K562 (cell line): ENCODE results near the gene GNG3. TPM values are rescaled to one million over a fixed set of nuclear protein-coding genes. Genes with fewer than 3 reads are reported as not detected.

Experiments used
- ATF4 ChIP-seq: fragments of 450-650 bp; formaldehyde crosslinking; IDR thresholded peaks from 2 replicates; pipeline ENCODE4 v1.4.0; 2022; ENCODE audit warnings: mild to moderate bottlenecking, moderate library complexity
- BRF2 ChIP-seq: IDR thresholded peaks from 3 replicates; pipeline ENCODE4 v1.6.1; 2011; ENCODE audit warnings: borderline replicate concordance, mild to moderate bottlenecking; ENCODE audit not compliant: insufficient read length, insufficient read depth
- CTBP1 ChIP-seq: fragments of 450-650 bp; IDR thresholded peaks from 2 replicates; pipeline ENCODE4 v1.6.1; 2016; ENCODE audit warnings: borderline replicate concordance
- CXXC5 ChIP-seq: fragments of 250-450 bp; sonication (Bioruptor Pico); IDR thresholded peaks from 2 replicates; pipeline ENCODE4 v1.8.0; 2022; ENCODE audit warnings: inconsistent platforms, mild to moderate bottlenecking, moderate library complexity
- GABPA ChIP-seq: fragments of 200-800 bp; sonication (Bioruptor generic); conservative IDR thresholded peaks from 2 replicates; pipeline ENCODE4 v1.6.1; 2016; ENCODE audit warnings: low read depth, missing genetic modification characterization, missing compliant biosample characterization
- GTF2A2 ChIP-seq: IDR thresholded peaks from 2 replicates; pipeline ENCODE4 v1.6.1; 2016; ENCODE audit warnings: mild to moderate bottlenecking, missing genetic modification characterization, missing compliant biosample characterization
- HNRNPL ChIP-seq: fragments of 200-400 bp; formaldehyde crosslinking; IDR thresholded peaks from 2 replicates; pipeline ENCODE4 v1.6.1; 2017; ENCODE audit warnings: low read depth, mild to moderate bottlenecking, low read length
- HOXB6 ChIP-seq: fragments of 250-450 bp; sonication (Bioruptor Pico); IDR thresholded peaks from 2 replicates; pipeline ENCODE4 v1.5.1; 2022; ENCODE audit warnings: mild to moderate bottlenecking, borderline replicate concordance
- KLF1 ChIP-seq: fragments of 450-650 bp; IDR thresholded peaks from 2 replicates; pipeline ENCODE4 v1.6.1; 2016; ENCODE audit warnings: missing genetic modification characterization, missing compliant biosample characterization
- MTA2 ChIP-seq: fragments of 450-650 bp; IDR thresholded peaks from 2 replicates; pipeline ENCODE4 v1.6.1; 2016; ENCODE audit warnings: low read depth
- NKRF ChIP-seq: fragments of 450-650 bp; IDR thresholded peaks from 2 replicates; pipeline ENCODE4 v1.6.1; 2016; ENCODE audit warnings: borderline replicate concordance
- RBM34 ChIP-seq: fragments of 200-400 bp; formaldehyde crosslinking; IDR thresholded peaks from 2 replicates; pipeline ENCODE4 v1.6.1; 2018; ENCODE audit warnings: low read length, borderline replicate concordance; ENCODE audit not compliant: insufficient read depth
- TAF1 ChIP-seq: IDR thresholded peaks from 2 replicates; pipeline ENCODE4 v1.6.1; 2011; ENCODE audit warnings: mild to moderate bottlenecking, low read length, moderate library complexity; ENCODE audit not compliant: insufficient read depth, control insufficient read depth, severe bottlenecking; ENCODE audit errors: extremely low read depth
- TARDBP ChIP-seq: fragments of 450-650 bp; IDR thresholded peaks from 2 replicates; pipeline ENCODE4 v1.6.1; 2016
- TCF15 ChIP-seq: fragments of 250-450 bp; sonication (Bioruptor Pico); IDR thresholded peaks from 2 replicates; pipeline ENCODE4 v1.8.0; 2022; ENCODE audit warnings: moderate library complexity, mild to moderate bottlenecking, inconsistent platforms
- TEAD2 ChIP-seq: fragments of 450-650 bp; IDR thresholded peaks from 2 replicates; pipeline ENCODE4 v1.6.1; 2016; ENCODE audit warnings: missing genetic modification characterization, control low read depth, missing compliant biosample characterization
- TRIM24 ChIP-seq, 2 experiments: fragments of 450-650 bp; IDR thresholded peaks; 2 replicates each; pipeline ENCODE4 v1.6.1; 2016
- U2AF2 ChIP-seq: fragments of 200-400 bp; formaldehyde crosslinking; optimal IDR thresholded peaks from 2 replicates; pipeline ENCODE3; 2017; ENCODE audit warnings: low read depth, mild to moderate bottlenecking, low read length
- ZEB2 ChIP-seq: fragments of 450-650 bp; IDR thresholded peaks from 2 replicates; pipeline ENCODE4 v1.6.1; 2016
- ZFPM2 ChIP-seq: fragments of 250-450 bp; sonication (Bioruptor Pico); IDR thresholded peaks from 2 replicates; pipeline ENCODE4 v1.5.1; 2022; ENCODE audit warnings: mild to moderate bottlenecking
- ZNF134 ChIP-seq: fragments of 250-450 bp; sonication (Bioruptor Pico); conservative IDR thresholded peaks from 2 replicates; pipeline ENCODE4 v1.4.0; 2020
- ZNF143 ChIP-seq: sonication (generic); formaldehyde crosslinking; IDR thresholded peaks from 2 replicates; pipeline ENCODE4 v1.9.0; 2022; ENCODE audit warnings: mild to moderate bottlenecking, missing genetic modification reagents
- ZNF175 ChIP-seq: fragments of 200-800 bp; sonication (Bioruptor generic); IDR thresholded peaks from 2 replicates; pipeline ENCODE4 v1.6.1; 2016; ENCODE audit warnings: low read depth, mild to moderate bottlenecking, missing genetic modification characterization, missing compliant biosample characterization
- ZNF263 ChIP-seq: sonication (generic); formaldehyde crosslinking; IDR thresholded peaks from 2 replicates; pipeline ENCODE4 v1.8.0; 2022; ENCODE audit warnings: mild to moderate bottlenecking, missing genetic modification reagents, borderline replicate concordance
- ZNF551 ChIP-seq: fragments of 250-450 bp; sonication (Bioruptor Pico); IDR thresholded peaks from 2 replicates; pipeline ENCODE4 v1.5.0; 2021; ENCODE audit warnings: mild to moderate bottlenecking, moderate library complexity
- ZSCAN29 ChIP-seq: fragments of 450-650 bp; IDR thresholded peaks from 2 replicates; pipeline ENCODE4 v1.6.1; 2017
- polyA plus RNA-seq, 8 experiments: library from polyadenylated mRNA; depleted of rRNA in 4 of 8; stranded (reverse) in 5 of 8; unstranded in 3 of 8; fragments of >200 nt; fragmentation: Nextera tagmentation in 2 of 8; fragmentation: Illumina TruSeq in 1 of 8; extraction: Ambion mirVana in 2 of 8; extraction: Trizol in 1 of 8; gene quantifications; 2 replicates each; pipeline versions ENCODE4 v1.2.1 to v1.2.3, GENCODE V29; 2011 to 2014; ENCODE audit warnings: inconsistent platforms in 1 of 8, missing spikeins in 1 of 8
- total RNA-seq, 7 experiments: library from RNA; depleted of rRNA in 6 of 7; stranded (reverse); fragments of >200 nt in 6 of 7; fragmentation: Illumina TruSeq in 2 of 7; extraction: Trizol in 2 of 7; gene quantifications; 2 replicates each; pipeline versions ENCODE4 v1.2.1 to v1.2.3, GENCODE V29; 2011 to 2021; ENCODE audit warnings: low replicate concordance in 1 of 7

GNG3 gene
- total and polyA plus RNA-seq, 9 of the 15 experiments (the other 6 are each of a cell fraction or from before 2014, with no cell fraction given), result 0.07 TPM; not detected in 8

DNA sequence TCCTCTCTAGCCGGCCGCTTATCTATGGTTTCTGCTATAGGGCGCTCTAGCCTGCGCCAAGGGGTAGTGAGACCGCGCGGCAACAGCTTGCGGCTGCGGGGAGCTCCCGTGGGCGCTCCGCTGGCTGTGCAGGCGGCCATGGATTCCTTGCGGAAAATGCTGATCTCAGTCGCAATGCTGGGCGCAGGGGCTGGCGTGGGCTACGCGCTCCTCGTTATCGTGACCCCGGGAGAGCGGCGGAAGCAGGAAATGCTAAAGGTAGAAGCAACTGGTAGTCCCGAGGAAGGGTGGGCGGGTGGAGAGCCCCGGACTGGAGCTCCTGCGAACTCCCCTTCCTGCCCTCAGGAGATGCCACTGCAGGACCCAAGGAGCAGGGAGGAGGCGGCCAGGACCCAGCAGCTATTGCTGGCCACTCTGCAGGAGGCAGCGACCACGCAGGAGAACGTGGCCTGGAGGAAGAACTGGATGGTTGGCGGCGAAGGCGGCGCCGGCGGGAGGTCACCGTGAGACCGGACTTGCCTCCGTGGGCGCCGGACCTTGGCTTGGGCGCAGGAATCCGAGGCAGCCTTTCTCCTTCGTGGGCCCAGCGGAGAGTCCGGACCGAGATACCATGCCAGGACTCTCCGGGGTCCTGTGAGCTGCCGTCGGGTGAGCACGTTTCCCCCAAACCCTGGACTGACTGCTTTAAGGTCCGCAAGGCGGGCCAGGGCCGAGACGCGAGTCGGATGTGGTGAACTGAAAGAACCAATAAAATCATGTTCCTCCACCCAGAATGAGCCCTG lies 35.7 kb upstream of the GNG3 start, which contains the start of the genes LBHD1 and UQCC3 (continued):
- TF ChIP-seq ZEB2 (no peak), TRIM24 (IDR thresholded peaks at IDR 0.05) (no peak), TARDBP (no peak; the same call in 1 of the 2 replicates), TCF15 (CRISPR knock-in tag) (no peak), HNRNPL (0 out of 2 replicates have a peak, but pooled peaks have one; percentile 19), CTBP1 (peak; percentile 65; the same call in 1 of the 2 replicates), U2AF2 (no peak), HOXB6 (no peak), ZNF175 (CRISPR knock-in tag) (no peak), CXXC5 (peak; percentile 73), ZFPM2 (CRISPR knock-in tag) (0 out of 2 replicates have a peak, but pooled peaks have one; percentile 26), TAF1 (peak; percentile 92), MTA2 (no peak), RBM34 (no peak), ZNF143 (CRISPR knock-in tag) (no peak), GTF2A2 (tag) (peak; percentile 78; the same call in 1 of the 2 replicates), ZNF551 (CRISPR knock-in tag) (no peak), ZNF134 (CRISPR knock-in tag) (no peak), GABPA (tag) (peak; percentile 88), NKRF (0 out of 2 replicates have a peak, but pooled peaks have one; percentile 7), BRF2 (no peak), TEAD2 (tag) (no peak), ZNF263 (CRISPR knock-in tag) (no peak), ZSCAN29 (0 out of 2 replicates have a peak, but pooled peaks have one; percentile 12), KLF1 (tag) (no peak), ATF4 (CRISPR knock-in tag) (no peak)
